Cerebellar cortex (tissue), 1 donor: ENCODE data around the gene MIPOL1.
"Not testable (repeated sequence)": the region's sequence is repeated elsewhere in the genome, so short reads cannot be mapped to it uniquely, and the experiment has no call there.

Experiments used
- DNase-seq: peaks from one replicate; pipeline ENCODE4 v3.0.0-alpha.2; 2015; ENCODE audit warnings: low spot score

The MIPOL1 gene

GRCh38 chr14:37546621-37547447 is 349.1 kb downstream of the MIPOL1 start:
- DNase-seq, result no peak

- no peak for DNase-seq
These were observed 352.8 kb downstream of the MIPOL1 start for GRCh38 chr14:37550511-37550910.

- no peak for DNase-seq
These were observed 353.4 kb downstream of the MIPOL1 start for GRCh38 chr14:37551119-37551518.

- DNase-seq, result no peak
These were observed 356.3 kb downstream of the MIPOL1 start for GRCh38 chr14:37553935-37554550.

GRCh38 chr14:37555596-37555995 is 357.9 kb downstream of the MIPOL1 start:
- not testable (repeated sequence) for DNase-seq

GRCh38 chr14:37558740-37559139 is 361.0 kb downstream of the MIPOL1 start:
- no peak for DNase-seq

GRCh38 chr14:37559386-37559785 is 361.6 kb downstream of the MIPOL1 start:
- no peak for DNase-seq

GRCh38 chr14:37563189-37563588 is 365.5 kb downstream of the MIPOL1 start:
- DNase-seq, result no peak

GRCh38 chr14:37565550-37565949 is 367.8 kb downstream of the MIPOL1 start:
- no peak for DNase-seq

- no peak for DNase-seq
These were observed 369.2 kb downstream of the MIPOL1 start for GRCh38 chr14:37566811-37567371.

- DNase-seq, result no peak
These were observed 372.0 kb downstream of the MIPOL1 start for GRCh38 chr14:37569729-37570128.

- no peak for DNase-seq
These were observed 373.7 kb downstream of the MIPOL1 start for GRCh38 chr14:37571391-37571790.

GRCh38 chr14:37573356-37573755 is 375.6 kb downstream of the MIPOL1 start:
- no peak for DNase-seq

- no peak for DNase-seq
These were observed 381.5 kb downstream of the MIPOL1 start for GRCh38 chr14:37579274-37579673.

GRCh38 chr14:37580146-37580545 is 382.4 kb downstream of the MIPOL1 start:
- DNase-seq, result no peak

- no peak for DNase-seq
These were observed 385.8 kb downstream of the MIPOL1 start for GRCh38 chr14:37583358-37584210.

- DNase-seq, result no peak
These were observed 386.7 kb downstream of the MIPOL1 start for GRCh38 chr14:37584211-37585100.

- no peak for DNase-seq
These were observed 387.4 kb downstream of the MIPOL1 start for GRCh38 chr14:37585101-37585511.

- DNase-seq, result no peak
These were observed 388.4 kb downstream of the MIPOL1 start for GRCh38 chr14:37585971-37586796.

GRCh38 chr14:37586797-37587130 is 389.0 kb downstream of the MIPOL1 start:
- no peak for DNase-seq
